Esophagus squamous epithelium (tissue), 5 donors: ENCODE measurements around the gene LSMEM2. TPM values are rescaled to one million over a fixed set of nuclear protein-coding genes. Genes with fewer than 3 reads are reported as not detected.

Experiments
- DNase-seq: peaks from one replicate; lab custom pipeline; 2025; lab: John Stamatoyannopoulos, UW
- H3K27ac ChIP-seq, 4 donors: fragments of 200-600 bp; sonication (generic); one replicate each; pipeline ENCODE4 v1.5.1; 2016 to 2019; ENCODE audit warnings: mild to moderate bottlenecking in 1 of 4
- H3K27me3 ChIP-seq, 4 donors: fragments of 200-600 bp; sonication (generic); 1 replicate in 3 of 4; 2 replicates in 1 of 4; pipeline versions ENCODE4 v1.5.1 to v1.6.0; 2017 to 2021; ENCODE audit warnings: antibody characterized with exemption in 1 of 4
- H3K36me3 ChIP-seq, 3 donors: fragments of 200-600 bp; sonication (generic); one replicate each; pipeline ENCODE4 v1.5.1; 2016 to 2019
- H3K4me1 ChIP-seq, 3 donors: fragments of 200-600 bp; sonication (generic); one replicate each; pipeline ENCODE4 v1.5.1; 2017 to 2019
- H3K4me3 ChIP-seq, 4 donors: fragments of 200-600 bp; sonication (generic); 1 replicate in 3 of 4; 2 replicates in 1 of 4; pipeline ENCODE4 v1.5.1; 2016 to 2019; ENCODE audit warnings: mild to moderate bottlenecking in 2 of 4, moderate library complexity in 1 of 4
- H3K9me3 ChIP-seq, 3 donors: fragments of 200-600 bp; sonication (generic); one replicate each; pipeline ENCODE4 v1.5.1; 2016 to 2019
- CTCF ChIP-seq, 6 experiments: fragments of 450-650 bp in 4 of 6; fragments of 200-600 bp in 2 of 6; sonication (generic) in 2 of 6; IDR thresholded peaks; one replicate each; pipeline ENCODE4 v1.5.1; 2016 to 2019; ENCODE audit warnings: antibody characterized with exemption in 6 of 6, mild to moderate bottlenecking in 4 of 6, moderate library complexity in 4 of 6
- POLR2A ChIP-seq, 4 donors: fragments of 450-650 bp; IDR thresholded peaks; one replicate each; pipeline ENCODE4 v1.6.1; 2017; ENCODE audit warnings: antibody characterized with exemption in 4 of 4, mild to moderate bottlenecking in 4 of 4, moderate library complexity in 3 of 4
- WGBS, 2 donors: methylation state at CpG; one replicate each; pipeline ENCODE4 v1.1.5; 2018; 5-methylcytosine and 5-hydroxymethylcytosine counted together
- intact Hi-C: fragments of 100-400 bp; cut with DNase I; formaldehyde crosslinking; loops from one replicate; pipeline ENCODE4 v1.15.0; 2022
- total RNA-seq, 4 donors: library from RNA; depleted of rRNA; stranded (reverse); fragments of >200 nt; gene quantifications; one replicate each; pipeline ENCODE4 v1.1.0, GENCODE V29; 2016
- donor health status: DM: yes; HTN: yes; CAD: no.

LSMEM2 gene
- total RNA-seq, 4 donors from 2014 or later = not detected

- intact Hi-C loops = no loop called here
- Histone ChIP-seq H3K27me3 (no peaks in the 10 kb centered on the region), H3K4me3 (no peak overlapping the region), H3K27ac (peak overlapping the region; percentile 0 to 98 (median 44)), H3K9me3 (no peaks in the 10 kb centered on the region), H3K4me1 (peaks cover 31 to 88% (median 38%) of the 10 kb centered on the region in 3 donors), H3K36me3 (peaks cover 0 to 30% (median 11%) of the 10 kb centered on the region in 3 donors)
- WGBS, 2 donors = 73 to 75% methylated on average over 1 of the region's 3 CpGs
- no peak for TF ChIP-seq POLR2A (IDR thresholded peaks at IDR 0.05)
- no peak for DNase-seq
These were observed 35.5 kb downstream of the LSMEM2 start for GRCh38 chr3:50314342-50314741.

GRCh38 chr3:50314816-50315215 is 35.9 kb downstream of the LSMEM2 start:
- no peak for DNase-seq
- Histone ChIP-seq H3K9me3 (no peaks in the 10 kb centered on the region), H3K36me3 (peaks cover 0 to 35% (median 11%) of the 10 kb centered on the region in 3 donors), H3K27ac (peak overlapping the region; percentile 0 to 98 (median 44)), H3K27me3 (no peaks in the 10 kb centered on the region), H3K4me1 (peaks cover 36 to 88% (median 42%) of the 10 kb centered on the region in 3 donors), H3K4me3 (no peak overlapping the region)
- intact Hi-C loops = no loop called here
- WGBS, 2 donors = 93 to 96% methylated on average over 4 of the region's 4 CpGs
- TF ChIP-seq POLR2A (IDR thresholded peaks at IDR 0.05) (no peak), CTCF (IDR thresholded peaks at IDR 0.05) (no peak)

GRCh38 chr3:50316657-50317242 is 37.9 kb downstream of the LSMEM2 start:
- Histone ChIP-seq H3K4me3 (peak overlapping the region in 2 of 4 donors; percentile 6 to 19), H3K9me3 (no peaks in the 10 kb centered on the region), H3K27me3 (no peaks in the 10 kb centered on the region), H3K27ac (peak overlapping the region; percentile 93 to 98 (median 96)), H3K36me3 (peaks cover 0 to 39% (median 11%) of the 10 kb centered on the region in 3 donors), H3K4me1 (peaks cover 46 to 90% (median 51%) of the 10 kb centered on the region in 3 donors)
- TF ChIP-seq POLR2A (IDR thresholded peaks at IDR 0.05) (peak in 3 of 4 donors; percentile 60 to 73 (median 64)), CTCF (IDR thresholded peaks at IDR 0.05) (peak in 1 of 6 experiments; percentile 16)
- WGBS, 2 donors = 27 to 38% methylated on average over 2 to 4 of the region's 9 CpGs
- DNase-seq = no peak
- intact Hi-C loops = no loop called here

GRCh38 chr3:50317300-50317699 is 38.4 kb downstream of the LSMEM2 start:
- Histone ChIP-seq H3K4me3 (peak overlapping the region in 2 of 4 donors; percentile 19 to 91), H3K27ac (peak overlapping the region; percentile 93 to 98 (median 96)), H3K4me1 (peaks cover 51 to 90% (median 56%) of the 10 kb centered on the region in 3 donors), H3K9me3 (no peaks in the 10 kb centered on the region), H3K27me3 (no peaks in the 10 kb centered on the region), H3K36me3 (peaks cover 0 to 39% (median 11%) of the 10 kb centered on the region in 3 donors)
- DNase-seq = no peak
- intact Hi-C loops = no loop called here
- TF ChIP-seq CTCF (IDR thresholded peaks at IDR 0.05) (no peak), POLR2A (IDR thresholded peaks at IDR 0.05) (no peak)
- 40 to 71% methylated on average over 1 of the region's 6 CpGs for WGBS, 2 donors

- TF ChIP-seq CTCF (IDR thresholded peaks at IDR 0.05) = no peak
- no peak for TF ChIP-seq POLR2A (IDR thresholded peaks at IDR 0.05)
- Histone ChIP-seq H3K36me3 (peaks cover 0 to 39% (median 11%) of the 10 kb centered on the region in 3 donors), H3K27me3 (no peaks in the 10 kb centered on the region), H3K4me1 (peaks cover 58 to 93% (median 63%) of the 10 kb centered on the region in 3 donors), H3K9me3 (no peaks in the 10 kb centered on the region), H3K4me3 (peak overlapping the region in 2 of 4 donors; percentile 91 to 98), H3K27ac (peak overlapping the region; percentile 93 to 98 (median 96))
- WGBS, 2 donors = 72% methylated on average over 7 of the region's 11 CpGs; no CpG with 5 or more reads in 1 of the 2 donors
- intact Hi-C loops = no loop called here
- no peak for DNase-seq
These were observed 39.3 kb downstream of the LSMEM2 start for GRCh38 chr3:50318163-50318562.
